ACHN (cell line): Measurements from ENCODE around the gene LYPD3.

Source experiments
- DNase-seq: peaks from one replicate; pipeline ENCODE4 v3.0.0-alpha.2; 2015
- in situ Hi-C: cut with HindIII; loops from 2 replicates; pipeline ENCODE4 v1.10.0; 2017; ENCODE audit warnings: low sequenced_read_pairs, low pct_ligation_motif_present, low pct_unique_long_range_greater_than_20kb

The LYPD3 gene

GRCh38 chr19:43489310-43489709 is 23.9 kb upstream of the LYPD3 start:
- no peak for DNase-seq
- in situ Hi-C loops = no loop called here

- DNase-seq = no peak
- in situ Hi-C loops = no loop called here
Measured at GRCh38 chr19:43488179-43488578, 22.8 kb upstream of the LYPD3 start.

- DNase-seq = no peak
- in situ Hi-C loops = no loop called here
Measured at GRCh38 chr19:43486412-43486811, 21.0 kb upstream of the LYPD3 start.

- in situ Hi-C loops = no loop called here
- no peak for DNase-seq
Measured at GRCh38 chr19:43485951-43486350, 20.5 kb upstream of the LYPD3 start.

GRCh38 chr19:43483281-43483680 is 17.9 kb upstream of the LYPD3 start:
- DNase-seq = no peak
- in situ Hi-C loops = no loop called here

GRCh38 chr19:43482193-43482592 is 16.8 kb upstream of the LYPD3 start:
- DNase-seq = no peak
- in situ Hi-C loops = no loop called here

- no peak for DNase-seq
- in situ Hi-C loops = no loop called here
Measured at GRCh38 chr19:43481701-43482100, 16.3 kb upstream of the LYPD3 start.

GRCh38 chr19:43480574-43480973 is 15.2 kb upstream of the LYPD3 start:
- in situ Hi-C loops = no loop called here

GRCh38 chr19:43479961-43480561 is 14.7 kb upstream of the LYPD3 start:
- no peak for DNase-seq
- in situ Hi-C loops = no loop called here

More at GRCh38 chr19:43480574-43480973, 15.2 kb upstream of the LYPD3 start:
- DNase-seq = no peak

- in situ Hi-C loops = no loop called here
- no peak for DNase-seq
Measured at GRCh38 chr19:43479226-43479625, 13.8 kb upstream of the LYPD3 start.

- no peak for DNase-seq
- in situ Hi-C loops = no loop called here
Measured at GRCh38 chr19:43478323-43478722, 12.9 kb upstream of the LYPD3 start.

GRCh38 chr19:43476606-43477005 is 11.2 kb upstream of the LYPD3 start:
- in situ Hi-C loops = no loop called here
- DNase-seq = peak; percentile 9

GRCh38 chr19:43474986-43475705 is 9.7 kb upstream of the LYPD3 start:
- peak; percentile 91 for DNase-seq
- in situ Hi-C loops = no loop called here

- DNase-seq = no peak
- in situ Hi-C loops = no loop called here
Measured at GRCh38 chr19:43474487-43474886, 9.1 kb upstream of the LYPD3 start.

- DNase-seq = no peak
- in situ Hi-C loops = no loop called here
Measured at GRCh38 chr19:43471091-43471490, 5.7 kb upstream of the LYPD3 start.

- no peak for DNase-seq
- in situ Hi-C loops = no loop called here
Measured at GRCh38 chr19:43470288-43470687, 4.9 kb upstream of the LYPD3 start.

GRCh38 chr19:43469160-43469480 is 3.7 kb upstream of the LYPD3 start:
- in situ Hi-C loops = no loop called here
- no peak for DNase-seq

- no peak for DNase-seq
- in situ Hi-C loops = no loop called here
Measured at GRCh38 chr19:43468354-43469159, 3.1 kb upstream of the LYPD3 start.

- no peak for DNase-seq
- in situ Hi-C loops = no loop called here
Measured at GRCh38 chr19:43467730-43468129, 2.3 kb upstream of the LYPD3 start.

- in situ Hi-C loops = no loop called here
- DNase-seq = no peak
Measured at GRCh38 chr19:43467276-43467675, 1.9 kb upstream of the LYPD3 start.
